Fibroblast of skin of right biceps (primary cell): ENCODE results near the gene TSPYL2.

Experiments used
- DNase-seq: peaks from one replicate; pipeline ENCODE4 v3.0.0-alpha.2; 2013

TSPYL2 gene

DNA sequence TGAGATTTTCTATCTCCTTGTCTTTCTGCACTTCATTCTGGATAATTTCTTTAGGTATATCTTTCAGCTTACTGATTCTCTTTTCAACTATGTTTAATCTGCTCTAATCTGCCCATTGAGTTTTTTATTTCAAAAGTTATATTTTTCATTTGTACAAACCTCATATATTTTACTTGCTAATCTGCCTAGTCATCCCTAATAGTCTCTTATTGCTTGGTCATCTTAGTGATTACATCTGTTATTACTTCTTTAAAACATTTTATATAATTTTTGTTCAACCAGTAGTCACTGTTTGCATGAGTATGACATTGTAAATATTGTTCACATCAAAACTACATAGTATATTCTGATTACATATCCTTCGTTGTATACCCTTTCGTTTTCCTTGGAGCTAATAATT lies 44.2 kb downstream of the TSPYL2 start:
- no peak for DNase-seq

DNA sequence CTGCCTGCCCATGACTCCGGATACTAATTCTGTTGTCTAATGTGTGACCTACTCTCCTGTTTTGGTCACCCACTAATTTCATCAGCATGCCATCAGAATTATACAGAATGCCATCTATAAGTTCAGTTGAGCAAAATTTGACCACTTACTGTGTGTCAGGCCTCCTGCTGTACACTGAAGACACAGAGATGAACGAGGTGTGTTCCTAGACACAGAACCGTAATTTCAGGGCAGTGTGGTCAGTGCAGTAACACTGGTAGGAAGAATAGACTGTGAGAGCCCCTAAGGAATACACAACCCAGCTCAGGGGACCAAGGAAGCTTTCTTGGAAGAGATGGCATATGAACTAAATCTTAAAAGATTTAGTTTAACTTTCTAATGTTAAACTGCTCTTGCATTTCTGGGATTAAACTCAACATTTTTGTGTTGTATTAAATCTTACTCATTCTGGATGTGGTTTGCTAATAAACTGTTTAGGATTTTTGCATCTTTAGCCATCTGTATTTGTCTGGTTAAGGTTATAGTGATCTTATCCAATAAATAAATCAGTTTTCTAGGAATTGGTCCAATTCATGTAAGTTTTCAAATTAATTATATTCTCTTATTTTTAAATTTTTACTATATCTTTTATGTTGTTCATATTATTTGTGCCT lies 46.1 kb downstream of the TSPYL2 start:
- peak; percentile 38 for DNase-seq

DNA sequence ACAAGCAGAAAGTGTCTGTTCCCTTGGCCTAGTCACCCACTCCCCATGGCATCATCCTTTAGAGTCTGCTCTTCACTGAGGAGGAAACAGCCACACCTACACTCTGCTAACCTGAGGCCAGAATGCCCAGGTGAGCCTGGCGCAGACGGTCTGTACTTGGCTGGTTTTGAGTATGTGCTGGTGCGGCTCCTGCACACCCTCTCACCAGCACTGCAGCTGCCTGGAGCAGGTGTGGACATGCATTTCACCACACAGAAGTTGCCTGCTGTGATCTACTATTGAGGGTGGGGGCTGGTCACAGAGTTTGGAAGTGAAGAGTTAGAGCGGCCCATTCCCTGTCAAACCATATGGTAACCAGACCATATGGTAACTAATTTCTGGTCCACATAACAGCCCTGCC lies 51.2 kb downstream of the TSPYL2 start:
- DNase-seq = no peak

DNA sequence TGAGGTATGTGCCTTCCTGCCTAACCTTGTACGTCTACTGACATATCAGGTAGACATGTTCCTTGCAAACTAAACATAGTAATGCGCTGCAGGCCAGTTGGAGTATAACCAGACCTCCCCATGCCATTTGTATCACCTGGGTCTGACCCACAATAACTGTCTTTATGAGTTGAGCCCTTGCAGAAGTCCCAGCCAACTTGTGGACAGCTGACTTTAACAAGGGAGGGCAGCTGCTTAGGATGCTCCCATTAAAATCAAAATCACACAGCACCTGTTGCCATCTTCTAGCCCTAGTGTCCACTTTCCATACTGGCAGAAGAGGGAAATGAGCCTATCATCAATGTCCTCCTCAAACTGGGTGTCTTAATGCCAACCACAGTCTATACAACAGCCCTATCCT lies 53.4 kb downstream of the TSPYL2 start:
- no peak for DNase-seq
